ENCODE measurements around the gene ADD1.
"Not testable (repeated sequence)": the region's sequence is repeated elsewhere in the genome, so short reads cannot be mapped to it uniquely, and the experiment has no call there.

The ADD1 gene

GRCh38 chr4:2891294-2891693, 47.6 kb downstream of the ADD1 start:
- no peak for DNase-seq

GRCh38 chr4:2893772-2894171, 50.1 kb downstream of the ADD1 start:
- no peak for DNase-seq

- no peak for DNase-seq
Observed at GRCh38 chr4:2898001-2898400, 54.4 kb downstream of the ADD1 start.

- DNase-seq: no peak
Observed at GRCh38 chr4:2900741-2901140, 57.1 kb downstream of the ADD1 start.

- DNase-seq: no peak
Observed at GRCh38 chr4:2901186-2901585, 57.5 kb downstream of the ADD1 start.

GRCh38 chr4:2902126-2902525, 58.5 kb downstream of the ADD1 start:
- no peak for DNase-seq

GRCh38 chr4:2905544-2905943, 61.9 kb downstream of the ADD1 start:
- DNase-seq: no peak

GRCh38 chr4:2906218-2906617, 62.6 kb downstream of the ADD1 start:
- DNase-seq: no peak

GRCh38 chr4:2907226-2907625, 63.6 kb downstream of the ADD1 start:
- no peak for DNase-seq

- DNase-seq: no peak
Observed at GRCh38 chr4:2907706-2908293, 64.2 kb downstream of the ADD1 start.

- no peak for DNase-seq
Observed at GRCh38 chr4:2908686-2909085, 65.0 kb downstream of the ADD1 start.

- DNase-seq: no peak
Observed at GRCh38 chr4:2909583-2909982, 65.9 kb downstream of the ADD1 start.

- DNase-seq: no peak
Observed at GRCh38 chr4:2910409-2910808, 66.8 kb downstream of the ADD1 start.

- DNase-seq: no peak
Observed at GRCh38 chr4:2911868-2912267, 68.2 kb downstream of the ADD1 start.

- no peak for DNase-seq
Observed at GRCh38 chr4:2913168-2913567, 69.5 kb downstream of the ADD1 start.

GRCh38 chr4:2914256-2915126, 70.8 kb downstream of the ADD1 start:
- no peak for DNase-seq

GRCh38 chr4:2915789-2916188, 72.1 kb downstream of the ADD1 start:
- no peak for DNase-seq

GRCh38 chr4:2916696-2917095, 73.1 kb downstream of the ADD1 start:
- not testable (repeated sequence) for DNase-seq

- not testable (repeated sequence) for DNase-seq
Observed at GRCh38 chr4:2918300-2918699, 74.7 kb downstream of the ADD1 start.

GRCh38 chr4:2918714-2919113, 75.1 kb downstream of the ADD1 start:
- DNase-seq: not testable (repeated sequence)

GRCh38 chr4:2922453-2923101, 78.9 kb downstream of the ADD1 start:
- DNase-seq: not testable (repeated sequence)

GRCh38 chr4:2923141-2923551, 79.5 kb downstream of the ADD1 start:
- DNase-seq: no peak

GRCh38 chr4:2923668-2924173, 80.1 kb downstream of the ADD1 start:
- peak; percentile 30 for DNase-seq

GRCh38 chr4:2924286-2924685, 80.6 kb downstream of the ADD1 start:
- no peak for DNase-seq

All from midbrain (tissue), 1 donor.